Stimulated activated CD4-positive, alpha-beta T cell treated with anti-CD3 and anti-CD28 coated beads, TNF-alpha, amount 100 ng/mL, for 24 hours (primary cell): Measurements from ENCODE around the gene TPK1.

ENCODE experiments used
- DNase-seq, 3 experiments: peaks; one replicate each; pipeline ENCODE4 v3.0.0-alpha.2; 2020; ENCODE audit warnings: low read depth in 3 of 3

Gene TPK1

DNA sequence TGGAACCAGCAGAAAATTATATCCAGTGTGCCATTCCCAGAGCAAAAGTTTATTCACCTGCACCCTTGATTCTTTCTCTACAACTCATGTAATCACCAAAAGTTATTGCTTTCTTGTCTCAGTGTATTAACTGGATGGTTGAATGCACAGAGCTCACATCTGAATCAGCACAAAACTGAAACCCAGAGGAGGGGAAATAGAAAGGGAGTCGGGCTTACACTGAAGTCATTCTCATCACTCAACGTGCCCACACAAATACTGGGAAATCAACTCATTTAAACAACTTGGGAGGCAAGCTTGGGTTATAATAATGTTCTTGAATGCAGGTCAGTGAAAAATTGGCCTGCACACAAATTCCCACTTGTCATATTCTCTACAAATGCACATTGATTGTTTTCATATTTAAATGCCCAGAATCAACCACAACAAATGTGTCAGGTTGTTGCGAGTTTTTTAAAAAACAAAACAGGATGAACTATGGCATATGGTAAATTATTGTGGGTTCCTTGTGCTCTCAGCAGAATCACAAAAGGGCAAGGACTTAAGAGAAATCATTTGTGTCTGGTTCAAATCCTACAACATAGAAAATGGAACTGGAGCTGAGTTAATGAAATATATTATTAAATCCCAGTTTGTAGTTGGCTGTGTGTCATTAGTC, 306.5 kb downstream of the TPK1 start:
- no peak for DNase-seq

DNA sequence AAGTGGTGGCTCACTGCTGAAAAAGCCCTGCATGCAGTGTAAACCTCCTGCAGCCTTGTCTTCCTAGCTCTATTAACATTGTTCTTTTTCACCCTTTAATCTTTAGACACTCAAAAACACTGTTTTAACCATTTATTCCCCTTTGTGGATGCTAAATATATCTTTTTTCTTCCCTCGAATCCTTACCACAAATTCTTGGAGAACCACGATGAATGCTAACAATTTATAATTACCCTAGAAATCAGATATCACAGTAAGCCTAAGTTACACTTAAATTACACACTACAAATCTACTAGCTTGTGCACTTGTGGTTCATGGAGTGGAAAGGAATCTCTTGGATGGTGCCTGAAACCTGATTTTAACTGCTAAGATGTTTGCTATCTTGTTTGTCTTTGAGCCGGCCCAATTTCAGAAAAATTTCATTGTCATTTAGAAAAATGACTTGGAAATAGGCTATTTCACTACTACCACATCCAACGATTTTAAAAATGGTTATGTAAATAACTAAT, 307.3 kb downstream of the TPK1 start:
- DNase-seq = no peak

DNA sequence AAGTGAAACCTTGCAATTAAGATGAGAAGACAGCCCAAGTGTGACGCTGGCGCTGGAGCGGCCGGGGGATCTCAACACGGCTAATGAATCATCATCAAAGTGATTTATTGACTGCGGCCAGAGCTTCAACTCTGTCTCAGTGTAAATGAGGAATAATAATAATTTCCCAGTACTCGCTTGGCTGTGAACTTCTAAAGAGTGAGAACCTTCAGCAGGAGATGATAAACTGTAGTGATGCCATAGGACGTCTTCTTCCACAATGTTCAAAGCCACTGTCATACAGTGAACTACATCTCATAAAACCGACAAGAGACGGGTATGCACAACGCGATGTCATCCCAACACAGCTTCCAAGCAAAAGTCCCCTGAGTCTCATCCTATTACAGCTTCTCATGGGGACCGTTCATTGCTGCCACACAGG, 308.8 kb downstream of the TPK1 start:
- no peak for DNase-seq

DNA sequence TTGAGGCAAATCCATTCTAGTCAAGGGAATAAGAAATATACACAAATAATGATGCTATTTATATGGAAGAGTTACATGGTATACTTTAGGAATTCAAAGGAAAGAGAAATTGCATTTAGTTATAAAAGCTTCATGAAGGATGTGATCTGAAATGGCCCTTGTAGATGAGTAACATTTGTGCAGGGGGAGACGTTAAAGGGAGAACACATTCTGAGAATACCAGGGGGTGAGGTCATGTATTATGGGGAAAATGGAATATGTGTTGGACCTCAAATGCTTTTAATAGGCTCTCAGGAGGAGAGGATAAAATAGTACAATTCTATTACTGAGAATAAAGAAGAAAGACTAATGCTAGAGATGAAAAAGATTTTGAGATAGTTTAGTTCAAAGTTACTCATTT, 309.9 kb downstream of the TPK1 start:
- no peak for DNase-seq

DNA sequence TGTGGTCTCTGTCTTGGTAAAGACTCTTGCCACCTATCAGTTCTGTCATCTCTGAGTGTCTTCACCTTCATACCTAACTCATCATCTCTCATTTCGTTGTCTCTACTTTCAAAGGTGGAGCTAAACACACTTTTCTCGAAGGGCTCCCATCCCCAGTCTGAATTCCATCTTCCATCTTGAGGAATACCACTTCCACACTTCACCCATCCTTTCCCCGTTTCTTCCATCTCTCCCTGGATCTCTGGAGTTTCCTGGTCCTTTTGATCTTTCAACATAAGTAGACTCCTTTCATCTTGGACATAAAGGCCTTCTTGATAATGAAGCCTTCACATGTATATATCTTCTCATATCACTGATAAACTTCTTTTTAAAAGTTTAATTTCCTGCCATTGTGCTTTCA, 311.6 kb downstream of the TPK1 start:
- no peak for DNase-seq

DNA sequence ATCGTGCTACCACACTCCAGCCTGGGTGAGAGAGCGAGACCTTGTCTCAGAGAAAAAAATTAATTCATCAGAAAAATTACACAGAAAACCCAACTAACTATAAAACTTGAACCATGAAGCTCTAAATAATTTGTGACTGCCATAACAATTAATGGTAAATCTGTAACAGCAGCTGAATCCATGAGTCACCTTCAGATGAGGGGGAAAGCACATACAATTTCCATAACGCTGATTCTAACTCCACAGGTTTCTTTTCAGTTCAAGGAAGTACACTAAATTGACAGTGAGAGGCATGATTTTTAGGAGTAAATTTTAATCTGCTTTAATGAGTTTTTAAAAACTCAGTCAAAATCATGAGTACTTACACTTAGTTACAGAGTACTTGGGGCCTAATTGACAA, 312.2 kb downstream of the TPK1 start:
- no peak for DNase-seq

DNA sequence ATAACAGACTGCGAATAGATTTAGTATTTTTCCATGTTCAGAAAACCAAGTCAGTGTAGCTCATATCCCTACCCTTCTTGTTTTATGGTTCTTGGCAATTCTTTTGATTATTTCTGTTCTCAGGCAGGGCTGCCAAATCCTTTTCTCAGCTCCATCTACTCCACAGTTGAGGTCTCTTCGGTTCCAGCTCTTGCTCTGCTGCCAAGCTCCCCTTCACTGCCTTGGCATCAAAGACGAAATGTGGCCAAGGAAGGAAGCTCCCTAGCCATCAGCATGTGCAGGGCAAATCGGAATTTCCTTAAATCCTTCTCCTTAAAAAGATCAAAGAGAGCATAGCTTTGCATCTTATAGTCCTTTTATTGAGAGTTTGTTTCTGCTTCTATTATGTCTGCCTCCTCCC, 315.9 kb downstream of the TPK1 start:
- DNase-seq = no peak

DNA sequence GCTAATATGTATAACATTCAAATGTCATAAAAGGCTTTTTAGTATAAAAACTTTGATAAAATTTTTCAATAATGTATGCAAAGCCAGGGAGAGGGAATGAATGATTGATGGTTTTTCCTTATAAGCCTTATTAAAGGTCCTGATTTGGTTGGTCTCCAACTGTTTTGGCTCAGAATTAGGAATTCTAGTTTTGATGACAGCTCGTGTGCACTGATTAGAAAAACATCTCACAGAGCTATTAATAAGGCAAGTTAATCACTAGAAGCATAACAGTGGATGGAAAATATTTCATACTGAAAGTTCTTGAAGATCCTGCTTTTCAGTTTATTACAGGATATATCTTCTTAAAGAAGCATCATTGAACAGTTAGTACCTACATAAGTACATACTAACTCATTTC, 317.5 kb downstream of the TPK1 start:
- no peak for DNase-seq

DNA sequence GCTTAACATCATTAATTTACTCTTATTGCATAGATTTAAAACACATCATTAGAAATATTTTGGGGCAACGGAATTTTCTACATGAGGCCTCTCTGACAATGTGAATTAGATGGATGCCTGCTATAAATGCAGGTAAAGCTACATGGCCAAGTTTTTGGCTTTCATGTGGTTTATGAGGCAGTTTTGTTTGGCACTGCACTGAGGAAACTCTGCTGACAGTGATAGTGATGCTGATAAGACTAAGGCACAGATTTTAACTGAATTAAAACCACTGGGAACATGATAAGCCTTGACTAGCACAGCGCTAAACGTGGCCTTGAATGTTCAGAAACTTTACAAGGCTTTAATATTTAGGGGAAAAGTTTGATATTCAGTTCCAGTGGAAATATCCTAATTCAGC, 318.1 kb downstream of the TPK1 start:
- no peak for DNase-seq

DNA sequence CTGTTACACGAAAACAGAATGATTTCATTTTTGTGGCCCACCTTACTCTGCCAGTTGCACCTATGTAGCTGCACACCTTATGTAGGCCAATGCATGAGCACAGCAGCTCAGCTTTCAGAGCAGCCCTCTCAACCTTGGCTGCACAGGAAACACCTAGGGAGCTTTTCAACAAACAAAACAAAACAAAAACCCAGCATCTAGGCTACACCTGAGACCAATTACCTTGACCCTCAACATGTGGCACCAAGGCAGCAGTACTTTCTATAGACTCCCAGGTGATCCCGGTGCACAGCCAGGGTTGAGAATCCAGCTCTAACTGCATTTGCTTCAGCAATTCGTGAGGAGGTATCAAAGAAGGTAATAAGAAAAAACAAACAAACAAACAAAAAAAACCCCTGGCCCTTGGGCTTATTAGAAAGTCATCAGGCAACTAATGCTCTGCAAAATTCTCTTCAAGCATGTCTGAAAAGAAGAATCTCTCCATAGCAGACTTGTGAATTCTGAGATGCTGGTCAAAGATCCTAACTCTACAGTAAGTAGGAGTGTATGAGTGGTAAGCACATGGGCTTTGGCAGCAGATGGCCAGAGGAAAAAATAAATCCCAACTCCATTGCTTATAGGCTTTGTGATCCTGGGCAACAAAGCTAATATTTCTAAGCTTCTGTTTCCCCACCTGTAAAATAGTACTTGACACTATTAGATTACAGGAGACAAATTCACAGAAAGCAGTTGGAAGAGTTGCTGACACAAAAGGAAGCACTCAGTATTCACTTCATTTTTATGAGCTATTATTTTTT, 318.9 kb downstream of the TPK1 start:
- no peak for DNase-seq

DNA sequence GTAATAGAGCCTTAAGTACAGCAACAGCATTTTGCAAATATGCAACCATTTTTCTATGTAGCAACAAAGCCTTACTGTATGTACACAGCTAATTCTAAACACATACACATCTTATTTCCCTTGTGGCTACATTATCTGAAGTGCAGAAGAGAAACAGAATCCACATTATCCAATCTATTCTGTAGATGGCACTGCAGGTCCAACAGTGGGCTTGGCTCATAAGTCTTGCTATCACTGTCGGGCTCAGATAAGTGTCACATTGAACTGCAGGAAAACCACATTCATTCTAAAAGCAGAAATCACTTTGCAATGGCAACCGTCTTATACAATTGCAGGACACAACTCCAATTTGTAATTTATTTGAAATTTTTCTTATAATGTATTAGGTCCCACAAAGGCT, 322.5 kb downstream of the TPK1 start:
- no peak for DNase-seq

DNA sequence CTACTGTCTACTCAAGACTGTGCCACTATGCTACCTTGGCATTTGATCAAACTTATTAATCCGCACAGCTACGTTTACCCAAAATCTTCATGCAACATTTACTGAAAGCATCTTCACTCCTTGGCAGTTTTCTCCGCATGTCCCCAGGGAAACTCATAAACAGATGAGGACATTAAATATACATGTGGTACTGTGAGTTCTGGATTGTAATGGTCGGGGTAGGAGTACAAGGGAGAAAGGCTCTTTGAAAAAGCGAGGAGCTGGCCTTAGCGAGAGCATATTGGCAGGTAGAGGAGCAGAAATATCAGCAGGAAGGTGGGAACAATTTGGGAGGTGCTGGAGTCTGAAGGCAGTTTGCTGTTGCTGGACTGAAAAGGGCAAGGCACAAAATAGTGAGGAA, 325.2 kb downstream of the TPK1 start:
- DNase-seq = no peak

DNA sequence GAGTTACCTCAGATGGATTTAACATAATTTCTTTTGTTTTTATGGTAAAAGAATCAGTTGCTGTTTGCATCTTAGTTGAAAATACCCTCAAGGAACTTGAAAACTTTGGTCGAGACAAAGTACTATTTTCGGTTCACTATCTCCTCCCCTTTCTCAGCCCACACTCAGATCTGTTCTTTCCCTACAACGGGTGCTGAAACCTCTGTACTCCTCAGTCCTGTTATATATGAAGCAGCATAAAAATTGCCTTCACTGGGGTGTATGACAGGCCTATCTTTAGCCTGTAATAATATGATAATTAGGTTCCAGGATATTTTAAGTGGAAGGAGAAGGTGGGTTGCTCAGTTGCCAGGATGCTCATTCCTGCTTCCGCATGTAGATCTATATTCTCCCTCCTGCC, 327.2 kb downstream of the TPK1 start:
- DNase-seq = no peak

DNA sequence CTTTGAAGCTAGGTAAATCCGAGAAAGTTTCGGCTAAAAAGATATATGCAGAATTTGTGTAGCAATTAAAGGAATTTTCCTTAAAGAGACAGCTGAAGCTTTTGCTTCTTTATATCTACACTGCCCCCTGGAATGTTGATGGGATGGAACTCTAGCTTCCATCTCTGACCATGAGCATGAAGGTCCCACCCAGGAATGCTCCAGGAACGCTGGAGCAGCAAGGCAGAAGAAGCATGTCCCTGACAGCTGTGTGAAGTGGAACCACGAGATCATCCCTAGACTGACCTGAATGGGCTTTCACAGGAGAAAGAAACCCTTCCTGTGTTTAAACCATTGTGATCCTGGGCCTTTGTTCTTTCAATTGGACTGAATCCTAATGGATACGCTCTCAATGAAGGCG, 332.6 kb downstream of the TPK1 start:
- DNase-seq = no peak

DNA sequence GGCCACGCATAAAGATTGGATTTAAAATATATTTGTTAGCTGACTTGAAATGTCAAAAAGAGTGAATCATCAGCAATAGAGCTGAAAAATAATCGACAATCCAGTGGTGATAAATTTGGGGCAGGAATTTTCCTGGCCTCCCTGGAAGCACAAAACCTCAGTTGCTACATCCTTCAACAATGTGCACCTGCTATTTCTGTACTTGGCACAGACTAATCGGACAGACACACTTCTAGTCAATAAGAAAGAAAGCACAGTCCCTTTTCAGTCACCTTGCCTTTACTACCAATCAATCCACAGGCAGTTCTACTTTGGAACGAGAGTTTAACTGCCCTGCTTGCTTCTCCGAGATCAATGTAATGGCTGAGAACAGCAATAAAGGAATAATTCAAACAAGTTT, 335.6 kb downstream of the TPK1 start:
- DNase-seq = no peak

DNA sequence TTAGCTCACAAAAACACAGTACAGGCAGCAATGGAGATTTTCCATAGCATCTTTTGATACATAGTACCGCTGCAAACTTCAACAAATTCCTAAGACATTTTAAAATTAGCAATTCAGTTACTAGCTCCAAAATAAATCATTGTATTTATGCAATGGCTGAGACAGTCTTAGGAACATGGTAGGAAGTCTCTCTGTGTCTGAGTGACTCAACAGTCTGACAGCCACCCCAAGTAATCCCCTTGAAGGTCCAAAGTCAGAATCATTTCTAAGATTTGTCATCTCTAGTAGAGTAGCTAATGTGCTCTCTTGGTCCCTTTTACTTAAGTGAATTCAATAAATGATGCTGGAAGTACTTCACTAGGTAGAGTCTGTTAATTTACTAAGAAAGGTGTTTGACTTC, 338.6 kb downstream of the TPK1 start:
- DNase-seq = no peak

DNA sequence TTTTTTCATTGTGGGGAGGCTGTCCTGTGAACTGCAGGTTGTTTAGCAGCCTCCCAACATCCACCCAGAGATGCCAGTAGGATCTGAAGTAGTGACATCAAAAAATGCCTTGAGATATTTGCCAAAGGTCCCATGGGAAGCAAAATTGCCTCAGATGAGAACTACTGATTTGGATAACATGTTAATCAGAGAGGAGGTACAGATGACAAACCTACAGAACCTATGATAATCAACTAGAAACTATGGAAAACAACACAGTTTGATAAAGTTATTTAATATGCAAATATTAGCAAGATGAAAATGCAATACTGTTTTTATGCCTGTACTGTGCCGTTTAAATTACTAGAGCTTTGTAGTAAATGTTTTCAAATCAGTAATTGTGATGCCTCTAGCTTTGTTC, 341.5 kb downstream of the TPK1 start:
- DNase-seq = no peak

DNA sequence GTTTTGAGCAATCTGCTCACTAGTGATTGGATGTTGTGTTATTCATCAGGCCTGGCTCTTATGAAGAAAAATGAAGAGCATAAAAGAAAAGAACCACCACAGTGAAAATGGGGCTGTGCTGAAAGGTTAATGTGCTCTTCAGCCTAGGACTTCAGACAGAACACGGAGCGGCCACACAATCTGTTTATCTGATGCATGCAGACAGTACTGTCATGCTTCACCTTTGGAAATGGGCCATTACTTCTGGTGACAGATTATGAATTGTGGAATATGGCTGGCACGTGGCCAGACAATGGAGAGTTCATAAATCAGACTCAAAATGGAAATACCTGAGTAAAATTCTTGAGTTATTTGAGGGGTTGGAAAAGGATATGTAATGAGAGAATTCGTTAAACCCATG, 346.3 kb downstream of the TPK1 start:
- no peak for DNase-seq

DNA sequence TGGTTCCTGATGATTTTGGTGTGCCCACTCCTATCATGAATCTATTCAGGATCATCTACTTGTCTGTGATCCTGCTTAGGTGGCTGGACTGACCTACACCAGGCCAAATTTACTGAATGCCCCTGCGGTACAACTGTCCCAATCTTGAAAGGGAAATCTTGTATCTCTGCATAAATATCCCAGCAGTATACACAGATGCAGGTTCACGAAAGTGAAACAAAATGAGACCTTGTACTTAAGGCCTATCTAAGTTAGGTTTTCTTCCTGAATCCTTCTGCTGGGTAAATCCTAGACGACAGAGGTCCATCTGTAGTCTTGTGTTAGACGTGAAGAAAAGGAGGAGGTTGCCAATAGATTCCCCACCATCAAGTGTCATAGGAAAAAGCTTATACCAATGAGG, 346.9 kb downstream of the TPK1 start:
- DNase-seq = no peak

DNA sequence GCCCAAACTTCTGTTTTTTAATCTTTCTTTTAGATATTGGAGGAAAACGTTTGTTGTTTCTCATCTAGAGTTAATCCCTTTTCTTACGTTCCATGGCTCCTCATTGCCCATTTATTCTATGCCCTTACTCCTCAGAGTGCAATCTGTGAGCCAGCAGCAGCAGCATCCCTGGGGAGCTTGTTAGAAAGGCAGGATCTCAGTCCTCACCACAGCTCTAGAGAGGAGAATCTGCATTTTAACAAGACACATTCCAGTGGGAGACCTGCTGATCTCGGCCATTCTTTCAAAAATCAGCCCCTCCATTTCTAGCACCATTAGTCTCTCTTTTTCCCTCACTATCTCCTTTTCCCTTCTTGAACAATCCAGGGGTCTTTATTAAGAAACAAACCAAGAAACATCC, 348.0 kb downstream of the TPK1 start:
- no peak for DNase-seq

DNA sequence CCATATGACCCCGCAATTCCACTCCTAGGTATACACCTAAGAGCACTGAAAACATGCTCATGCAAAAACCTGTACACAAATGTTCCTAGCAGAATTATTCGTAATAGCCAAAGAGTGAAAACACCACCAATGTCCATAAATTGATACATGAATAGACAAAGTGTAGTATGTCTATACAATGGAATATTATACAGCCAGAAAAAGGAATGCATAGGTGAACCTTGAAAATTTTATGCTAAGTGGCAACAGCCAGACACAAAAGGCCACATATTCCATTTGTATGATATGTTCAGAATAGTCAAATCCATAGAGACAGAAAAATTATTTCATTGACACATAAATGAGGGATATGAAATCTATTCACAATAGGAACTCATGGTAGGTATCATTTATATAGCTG, 351.4 kb downstream of the TPK1 start:
- DNase-seq = no peak

DNA sequence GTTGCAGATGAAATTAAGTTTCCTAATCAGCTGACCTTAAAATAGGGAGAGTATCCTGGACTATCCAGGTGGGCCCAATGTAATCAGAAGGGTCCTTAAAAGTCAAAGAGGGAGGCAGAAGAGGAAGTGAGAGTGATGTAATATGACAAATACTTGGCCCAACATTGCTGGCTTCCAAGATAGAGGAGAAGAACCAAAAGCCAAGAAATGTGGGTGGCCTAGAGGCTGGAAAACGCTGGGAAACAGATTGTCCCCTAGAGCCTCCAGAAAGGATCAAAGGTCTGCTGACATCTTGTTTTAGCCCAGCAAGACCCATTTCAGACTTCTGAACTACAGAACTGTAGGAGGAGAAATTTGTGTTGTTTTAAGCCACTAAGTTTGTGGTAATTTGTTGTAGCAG, 352.7 kb downstream of the TPK1 start:
- no peak for DNase-seq

DNA sequence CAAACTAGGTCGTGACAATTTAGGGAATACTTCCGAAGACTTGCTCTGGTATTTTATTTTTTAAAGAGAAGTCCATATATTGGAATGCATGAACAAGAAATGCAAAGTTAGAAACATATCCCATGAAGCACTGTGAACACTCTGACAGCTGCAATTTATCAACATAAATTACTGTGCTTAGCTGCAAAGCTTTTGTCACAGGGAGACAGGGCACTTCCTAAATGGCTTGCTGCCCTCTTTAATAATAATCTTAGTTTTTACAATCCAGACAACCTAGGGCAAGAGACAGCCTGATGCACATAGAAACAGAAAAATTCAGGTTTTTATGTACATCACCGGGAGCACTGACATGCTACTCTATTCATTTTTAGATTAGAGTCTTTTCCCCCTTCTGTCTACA, 354.0 kb downstream of the TPK1 start:
- no peak for DNase-seq

DNA sequence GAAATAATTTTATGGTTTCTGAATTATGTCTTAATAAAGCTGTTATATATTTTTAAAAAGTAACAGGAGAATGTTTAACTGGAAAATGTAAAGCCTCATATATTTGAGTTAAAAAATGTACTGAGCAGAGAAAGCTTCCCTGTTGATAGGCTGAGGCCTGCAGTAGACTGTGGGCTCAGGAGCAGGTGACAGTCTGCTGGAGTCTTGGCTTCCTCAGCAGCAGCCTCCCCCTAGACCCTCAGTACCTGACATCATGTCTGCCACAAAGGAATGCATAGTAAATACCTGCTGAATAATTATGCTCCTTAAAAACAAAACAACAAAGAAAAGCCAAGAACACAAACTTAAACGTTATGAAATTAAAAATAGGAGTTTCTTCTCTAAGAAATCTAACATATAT, 358.5 kb downstream of the TPK1 start:
- DNase-seq = no peak
